Activated T-helper 17 cell treated with anti-CD3 and anti-CD28 coated beads, Interleukin-2, amount 50 U/mL, for 72 hours (primary cell): ENCODE data around the gene CDH22. TPM values are rescaled to one million over a fixed set of nuclear protein-coding genes. Genes with fewer than 3 reads are reported as not detected.

Experiments used
- ATAC-seq: fragments of 150-1000 bp; cut with Tn5 transposase; replicated peaks from 2 replicates; pipeline ENCODE4 v1.10.0; 2021; ENCODE audit warnings: mild to moderate bottlenecking, moderate library complexity
- H3K27ac Mint-ChIP-seq: one replicate; pipeline ENCODE4 v1.8.0; 2022; ENCODE audit warnings: mixed read lengths
- H3K27me3 Mint-ChIP-seq: one replicate; pipeline ENCODE4 v1.8.0; 2022; ENCODE audit warnings: mixed read lengths
- H3K36me3 Mint-ChIP-seq: one replicate; pipeline ENCODE4 v1.8.0; 2022; ENCODE audit warnings: low read depth, mild to moderate bottlenecking, mixed read lengths
- H3K4me1 Mint-ChIP-seq: one replicate; pipeline ENCODE4 v1.8.0; 2022; ENCODE audit warnings: mixed read lengths
- H3K4me3 Mint-ChIP-seq: one replicate; pipeline ENCODE4 v1.8.0; 2022; ENCODE audit warnings: mild to moderate bottlenecking, mixed read lengths
- H3K9me3 Mint-ChIP-seq: one replicate; pipeline ENCODE4 v1.8.0; 2022; ENCODE audit warnings: mixed read lengths
- total RNA-seq, 2 donors: library from RNA; stranded (reverse); gene quantifications; one replicate each; pipeline ENCODE4 v1.2.3, GENCODE V29; 2022

CDH22 gene
- total RNA-seq, 2 donors from 2014 or later, result not detected

- Mint-ChIP-seq H3K4me3 (no peak overlapping the region), H3K27ac (no peak overlapping the region), H3K36me3 (no peaks in the 10 kb centered on the region), H3K9me3 (no peaks in the 10 kb centered on the region), H3K27me3 (peaks cover 47% of the 10 kb centered on the region), H3K4me1 (peaks cover 4% of the 10 kb centered on the region)
- no peak for ATAC-seq
Measured at GRCh38 chr20:46304852-46305251, 3.4 kb downstream of the CDH22 start.

GRCh38 chr20:46304361-46304760, 3.9 kb downstream of the CDH22 start:
- no peak for ATAC-seq
- no peak overlapping the region for H3K27ac Mint-ChIP-seq
- no peaks in the 10 kb centered on the region for H3K9me3 Mint-ChIP-seq

GRCh38 chr20:46303176-46303956, 4.9 kb downstream of the CDH22 start:
- no peak for ATAC-seq
- H3K9me3 Mint-ChIP-seq, result no peaks in the 10 kb centered on the region
- H3K4me1 Mint-ChIP-seq, result no peaks in the 10 kb centered on the region
- H3K27ac Mint-ChIP-seq, result no peak overlapping the region
- H3K36me3 Mint-ChIP-seq, result no peaks in the 10 kb centered on the region
- no peak overlapping the region for H3K4me3 Mint-ChIP-seq
- H3K27me3 Mint-ChIP-seq, result peaks cover 44% of the 10 kb centered on the region

More at GRCh38 chr20:46304361-46304760, 3.9 kb downstream of the CDH22 start:
- Mint-ChIP-seq H3K27me3 (peaks cover 42% of the 10 kb centered on the region), H3K4me1 (no peaks in the 10 kb centered on the region), H3K4me3 (no peak overlapping the region), H3K36me3 (no peaks in the 10 kb centered on the region)

- Mint-ChIP-seq H3K4me3 (no peak overlapping the region), H3K27me3 (peaks cover 55% of the 10 kb centered on the region), H3K4me1 (no peaks in the 10 kb centered on the region), H3K36me3 (no peaks in the 10 kb centered on the region), H3K27ac (no peak overlapping the region), H3K9me3 (no peaks in the 10 kb centered on the region)
- ATAC-seq, result no peak
Measured at GRCh38 chr20:46302106-46302505, 6.2 kb downstream of the CDH22 start.

- no peak overlapping the region for H3K4me3 Mint-ChIP-seq
- no peaks in the 10 kb centered on the region for H3K9me3 Mint-ChIP-seq
- H3K27me3 Mint-ChIP-seq, result peaks cover 56% of the 10 kb centered on the region
- no peak for ATAC-seq
- no peaks in the 10 kb centered on the region for H3K36me3 Mint-ChIP-seq
- H3K27ac Mint-ChIP-seq, result no peak overlapping the region
- H3K4me1 Mint-ChIP-seq, result no peaks in the 10 kb centered on the region
Measured at GRCh38 chr20:46300281-46300680, 8.0 kb downstream of the CDH22 start.

DNA sequence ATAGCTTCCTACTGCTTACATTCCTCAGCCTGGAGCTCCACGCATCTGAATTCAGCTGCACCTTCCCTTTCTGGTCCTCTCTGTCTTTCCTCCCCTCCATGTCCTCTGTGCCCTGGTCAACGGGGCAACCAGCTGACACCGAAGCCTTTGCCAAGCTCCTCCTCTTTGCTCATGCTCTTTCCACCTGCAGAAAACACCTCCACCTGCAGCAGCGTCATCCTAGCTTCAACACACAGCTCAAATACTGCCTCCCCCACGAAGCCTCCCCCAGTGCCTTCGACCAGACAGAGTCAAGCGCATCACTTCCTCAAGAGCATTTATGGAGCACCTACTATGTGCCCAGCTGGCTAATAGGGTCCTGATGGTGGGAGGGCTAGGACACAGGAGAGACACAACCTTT, 9.2 kb downstream of the CDH22 start:
- Mint-ChIP-seq H3K27me3 (peaks cover 57% of the 10 kb centered on the region), H3K4me1 (no peaks in the 10 kb centered on the region), H3K9me3 (no peaks in the 10 kb centered on the region), H3K27ac (no peak overlapping the region), H3K36me3 (no peaks in the 10 kb centered on the region), H3K4me3 (no peak overlapping the region)
- ATAC-seq, result no peak

DNA sequence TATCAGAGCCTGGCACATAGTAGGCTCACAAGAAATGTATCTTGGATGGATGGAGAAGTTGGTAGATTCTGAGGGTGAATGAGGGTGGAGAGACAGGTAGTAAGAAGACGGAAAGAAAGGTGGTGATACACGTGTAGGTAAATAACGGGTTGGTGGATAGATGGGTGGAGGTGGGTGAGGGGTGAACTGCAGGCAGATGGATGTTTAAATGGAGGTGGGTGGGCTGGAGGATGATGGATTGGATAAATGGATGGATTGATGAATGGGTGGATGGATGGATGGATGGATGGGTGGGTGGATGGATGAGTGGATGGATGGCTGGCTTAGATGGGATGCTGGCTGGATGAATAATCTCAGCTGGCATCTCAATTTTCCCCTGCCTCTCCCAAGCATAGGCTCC, 9.9 kb downstream of the CDH22 start:
- H3K9me3 Mint-ChIP-seq, result no peaks in the 10 kb centered on the region
- no peak overlapping the region for H3K27ac Mint-ChIP-seq
- H3K27me3 Mint-ChIP-seq, result peaks cover 52% of the 10 kb centered on the region
- no peak overlapping the region for H3K4me3 Mint-ChIP-seq
- no peak for ATAC-seq
- no peaks in the 10 kb centered on the region for H3K36me3 Mint-ChIP-seq
- H3K4me1 Mint-ChIP-seq, result no peaks in the 10 kb centered on the region

- no peak overlapping the region for H3K4me3 Mint-ChIP-seq
Measured at GRCh38 chr20:46296526-46297250, 11.6 kb downstream of the CDH22 start.

GRCh38 chr20:46293084-46293483, 15.2 kb downstream of the CDH22 start:
- Mint-ChIP-seq H3K4me1 (no peaks in the 10 kb centered on the region), H3K27me3 (peaks cover 50% of the 10 kb centered on the region), H3K36me3 (no peaks in the 10 kb centered on the region), H3K9me3 (no peaks in the 10 kb centered on the region), H3K27ac (no peak overlapping the region), H3K4me3 (no peak overlapping the region)
- ATAC-seq, result no peak

More at GRCh38 chr20:46296526-46297250, 11.6 kb downstream of the CDH22 start:
- Mint-ChIP-seq H3K4me1 (no peaks in the 10 kb centered on the region), H3K36me3 (no peaks in the 10 kb centered on the region), H3K9me3 (no peaks in the 10 kb centered on the region), H3K27me3 (peaks cover 57% of the 10 kb centered on the region), H3K27ac (no peak overlapping the region)
- no peak for ATAC-seq

GRCh38 chr20:46291401-46291800, 16.9 kb downstream of the CDH22 start:
- Mint-ChIP-seq H3K4me3 (no peak overlapping the region), H3K4me1 (no peaks in the 10 kb centered on the region), H3K27ac (no peak overlapping the region), H3K9me3 (no peaks in the 10 kb centered on the region), H3K36me3 (no peaks in the 10 kb centered on the region), H3K27me3 (peaks cover 39% of the 10 kb centered on the region)
- no peak for ATAC-seq

GRCh38 chr20:46289432-46289831, 18.9 kb downstream of the CDH22 start:
- peaks cover 27% of the 10 kb centered on the region for H3K27me3 Mint-ChIP-seq
- no peaks in the 10 kb centered on the region for H3K4me1 Mint-ChIP-seq
- no peaks in the 10 kb centered on the region for H3K36me3 Mint-ChIP-seq
- no peak overlapping the region for H3K4me3 Mint-ChIP-seq
- no peaks in the 10 kb centered on the region for H3K9me3 Mint-ChIP-seq
- ATAC-seq, result no peak
- H3K27ac Mint-ChIP-seq, result no peak overlapping the region

- ATAC-seq, result no peak
- Mint-ChIP-seq H3K4me3 (no peak overlapping the region), H3K36me3 (no peaks in the 10 kb centered on the region), H3K27me3 (peaks cover 30% of the 10 kb centered on the region), H3K4me1 (no peaks in the 10 kb centered on the region), H3K9me3 (no peaks in the 10 kb centered on the region), H3K27ac (no peak overlapping the region)
Measured at GRCh38 chr20:46286977-46287376, 21.3 kb downstream of the CDH22 start.

DNA sequence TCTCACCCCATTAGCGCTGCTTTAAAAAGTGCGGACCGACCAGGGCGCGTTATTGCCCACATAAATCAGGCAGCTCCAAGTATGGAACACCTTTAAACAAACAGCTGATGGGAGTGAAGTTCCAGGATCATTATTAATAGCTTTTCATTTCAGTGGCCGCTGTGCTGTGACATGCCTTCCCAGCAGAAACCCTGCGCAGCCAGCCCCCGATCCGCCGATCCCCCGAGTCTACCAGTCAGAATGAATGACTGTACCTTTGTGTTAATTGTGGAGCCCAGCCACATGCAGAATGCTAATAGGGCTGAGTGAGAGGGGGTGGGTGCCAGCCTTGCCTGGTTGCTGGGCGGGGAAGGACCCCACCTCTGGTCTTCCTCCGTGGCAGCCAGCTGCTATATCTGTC, 21.9 kb downstream of the CDH22 start:
- Mint-ChIP-seq H3K36me3 (no peaks in the 10 kb centered on the region), H3K9me3 (no peaks in the 10 kb centered on the region), H3K27ac (no peak overlapping the region)

DNA sequence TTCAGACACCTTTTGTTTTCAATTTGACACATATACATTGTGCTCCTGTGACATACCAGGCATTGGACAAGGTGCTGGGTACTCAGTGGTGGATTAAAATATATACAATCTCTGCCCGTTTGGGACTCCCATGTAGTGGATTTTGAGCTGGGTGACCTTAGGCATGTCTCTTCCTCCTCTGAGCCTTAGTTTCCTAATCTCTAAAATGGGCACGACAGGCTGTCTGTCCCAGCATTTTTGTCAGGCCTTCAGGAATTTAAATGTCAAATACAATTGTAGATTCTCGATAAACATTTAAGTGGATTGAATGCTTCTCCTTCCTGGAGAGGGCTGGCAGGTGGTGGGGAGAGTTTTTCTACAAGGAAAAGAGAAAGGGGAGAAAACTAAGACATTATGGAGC, 22.6 kb downstream of the CDH22 start:
- no peaks in the 10 kb centered on the region for H3K9me3 Mint-ChIP-seq
- no peaks in the 10 kb centered on the region for H3K4me1 Mint-ChIP-seq
- H3K36me3 Mint-ChIP-seq, result no peaks in the 10 kb centered on the region
- H3K27me3 Mint-ChIP-seq, result peaks cover 32% of the 10 kb centered on the region
- ATAC-seq, result no peak
- H3K4me3 Mint-ChIP-seq, result no peak overlapping the region
- H3K27ac Mint-ChIP-seq, result no peak overlapping the region

More for the DNA sequence above, 21.9 kb downstream of the CDH22 start:
- H3K4me1 Mint-ChIP-seq, result no peaks in the 10 kb centered on the region
- H3K4me3 Mint-ChIP-seq, result no peak overlapping the region
- ATAC-seq, result no peak
- H3K27me3 Mint-ChIP-seq, result peaks cover 26% of the 10 kb centered on the region

GRCh38 chr20:46285072-46285471, 23.2 kb downstream of the CDH22 start:
- no peak for ATAC-seq
- no peaks in the 10 kb centered on the region for H3K9me3 Mint-ChIP-seq
- H3K4me1 Mint-ChIP-seq, result no peaks in the 10 kb centered on the region
- no peaks in the 10 kb centered on the region for H3K36me3 Mint-ChIP-seq
- H3K27ac Mint-ChIP-seq, result no peak overlapping the region
- peaks cover 28% of the 10 kb centered on the region for H3K27me3 Mint-ChIP-seq
- no peak overlapping the region for H3K4me3 Mint-ChIP-seq
